Measurements from ENCODE around the gene SEMA3A. TPM values are rescaled to one million over a fixed set of nuclear protein-coding genes. Genes with fewer than 3 reads are reported as not detected.

The SEMA3A gene
- total and polyA plus RNA-seq, 3 donors from 2014 or later = 1.4 to 3.9 (median 2.0) TPM

- no peak overlapping the region for H3K4me3 ChIP-seq
- TF ChIP-seq POLR2A (IDR thresholded peaks at IDR 0.05) (no peak), CTCF (IDR thresholded peaks at IDR 0.05) (no peak)
- intact Hi-C loops (cut with DNase I; ENCODE audit: low total_unique reads) = no loop called here
- no peaks in the 10 kb centered on the region for H3K27me3 ChIP-seq
- H3K27ac ChIP-seq = no peak overlapping the region
- no peaks in the 10 kb centered on the region for H3K36me3 ChIP-seq (ENCODE audit: low read depth, missing control alignments)
- 67 to 89% methylated on average over 1 of the region's 1 CpG for WGBS, 2 donors
- H3K9me3 ChIP-seq = no peaks in the 10 kb centered on the region
- no peaks in the 10 kb centered on the region for H3K4me1 ChIP-seq
- DNase-seq = no peak
Observed at GRCh38 chr7:84088802-84089201, 105.8 kb downstream of the SEMA3A start.

- Histone ChIP-seq H3K4me1 (no peaks in the 10 kb centered on the region), H3K9me3 (no peaks in the 10 kb centered on the region), H3K27me3 (no peaks in the 10 kb centered on the region), H3K27ac (no peak overlapping the region), H3K36me3 (ENCODE audit: low read depth, missing control alignments) (no peaks in the 10 kb centered on the region), H3K4me3 (no peak overlapping the region)
- intact Hi-C loops (cut with DNase I; ENCODE audit: low total_unique reads) = no loop called here
- TF ChIP-seq POLR2A (IDR thresholded peaks at IDR 0.05) = no peak
- no peak for TF ChIP-seq CTCF (IDR thresholded peaks at IDR 0.05)
- 81 to 92% methylated on average over 3 of the region's 3 CpGs for WGBS, 2 donors
- no peak for DNase-seq
Observed at GRCh38 chr7:84085998-84086397, 108.6 kb downstream of the SEMA3A start.

DNA sequence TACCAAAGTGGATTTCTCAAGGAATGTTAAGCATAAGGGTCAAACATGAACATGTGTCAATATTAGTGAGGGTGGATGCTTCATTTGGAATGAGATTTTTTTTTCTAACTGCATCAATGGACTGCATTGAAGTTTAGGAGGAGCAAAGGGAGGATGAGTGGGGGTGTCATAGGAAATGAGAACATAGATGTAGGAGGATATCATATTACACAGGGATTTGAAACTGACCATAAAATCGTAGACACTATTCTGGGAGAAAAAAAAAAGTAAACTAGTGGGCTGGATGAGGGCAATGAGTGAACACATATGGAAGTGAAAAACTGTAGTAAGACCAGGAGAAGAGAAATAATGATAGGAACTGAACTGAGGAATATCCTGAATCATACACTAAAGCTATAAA lies 109.4 kb downstream of the SEMA3A start:
- H3K36me3 ChIP-seq (ENCODE audit: low read depth, missing control alignments) = no peaks in the 10 kb centered on the region
- intact Hi-C loops (cut with DNase I; ENCODE audit: low total_unique reads) = no loop called here
- no peak overlapping the region for H3K27ac ChIP-seq
- TF ChIP-seq POLR2A (IDR thresholded peaks at IDR 0.05) = no peak
- TF ChIP-seq CTCF (IDR thresholded peaks at IDR 0.05) = no peak
- no peak overlapping the region for H3K4me3 ChIP-seq
- no peaks in the 10 kb centered on the region for H3K4me1 ChIP-seq
- no peaks in the 10 kb centered on the region for H3K9me3 ChIP-seq
- no peaks in the 10 kb centered on the region for H3K27me3 ChIP-seq
- no peak for DNase-seq
- WGBS, 2 donors = 17 to 21% methylated on average over 1 of the region's 1 CpG

- WGBS, 2 donors = 78 to 84% methylated on average over 2 of the region's 2 CpGs
- intact Hi-C loops (cut with DNase I; ENCODE audit: low total_unique reads) = no loop called here
- no peak for TF ChIP-seq CTCF (IDR thresholded peaks at IDR 0.05)
- no peak for TF ChIP-seq POLR2A (IDR thresholded peaks at IDR 0.05)
- H3K27me3 ChIP-seq = no peaks in the 10 kb centered on the region
- DNase-seq = no peak
- H3K4me3 ChIP-seq = no peak overlapping the region
- H3K36me3 ChIP-seq (ENCODE audit: low read depth, missing control alignments) = no peaks in the 10 kb centered on the region
- no peak overlapping the region for H3K27ac ChIP-seq
- H3K9me3 ChIP-seq = no peaks in the 10 kb centered on the region
- H3K4me1 ChIP-seq = no peaks in the 10 kb centered on the region
Observed at GRCh38 chr7:84083846-84084245, 110.7 kb downstream of the SEMA3A start.

DNA sequence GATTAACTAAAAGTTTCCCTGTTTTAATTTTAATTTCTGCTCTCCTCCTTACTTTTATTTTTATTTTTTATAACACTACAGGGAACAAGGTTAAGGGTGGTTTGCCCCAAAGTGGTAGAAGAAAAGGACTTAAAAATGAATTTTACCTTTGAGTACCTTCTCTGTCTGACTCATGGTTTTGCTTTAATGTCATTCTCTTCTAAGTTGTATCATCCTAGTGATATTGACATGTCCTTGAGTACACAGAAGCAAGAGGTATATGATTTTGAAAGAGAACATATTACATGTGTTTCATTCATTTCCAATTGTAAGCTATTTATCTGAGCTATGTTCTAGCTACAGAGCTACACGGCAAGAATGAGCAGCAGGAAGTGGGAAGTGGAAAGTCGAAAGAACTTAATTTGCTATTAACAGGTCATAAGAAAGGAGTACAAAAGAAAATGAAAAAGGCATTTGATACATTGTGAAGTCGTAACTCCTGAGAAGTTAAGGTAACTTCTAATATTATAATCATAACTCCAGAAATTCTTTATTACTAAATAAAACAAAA lies 112.5 kb downstream of the SEMA3A start:
- DNase-seq = no peak
- TF ChIP-seq POLR2A (IDR thresholded peaks at IDR 0.05) (no peak), CTCF (IDR thresholded peaks at IDR 0.05) (no peak)
- 69 to 70% methylated on average over 3 of the region's 3 CpGs for WGBS, 2 donors
- H3K36me3 ChIP-seq (ENCODE audit: low read depth, missing control alignments) = no peaks in the 10 kb centered on the region
- no peak overlapping the region for H3K27ac ChIP-seq
- no peaks in the 10 kb centered on the region for H3K9me3 ChIP-seq
- intact Hi-C loops (cut with DNase I; ENCODE audit: low total_unique reads) = no loop called here
- H3K4me3 ChIP-seq = no peak overlapping the region
- H3K4me1 ChIP-seq = no peaks in the 10 kb centered on the region
- H3K27me3 ChIP-seq = no peaks in the 10 kb centered on the region
